SK-N-SH (cell line): ENCODE data around the gene GPR17. TPM values are rescaled to one million over a fixed set of nuclear protein-coding genes. Genes with fewer than 3 reads are reported as not detected.

Experiments used
- CTCF ChIA-PET: fragments of 300-600, 350-600 bp; formaldehyde crosslinking; extraction: SDS; loops from one replicate; lab custom pipeline; 2021; lab: Yijun Ruan, JAX
- POLR2A ChIA-PET: fragments of 350-600 bp; sonication (Branson Sonifier 250); formaldehyde crosslinking; extraction: SDS; loops from one replicate; lab custom pipeline; 2020; ENCODE audit warnings: antibody characterized with exemption, inconsistent platforms; lab: Yijun Ruan, JAX
- DNase-seq: peaks from one replicate; pipeline ENCODE4 v3.0.0; 2012
- H2AFZ ChIP-seq: fragments of 200-600 bp; sonication (generic); 2 replicates; pipeline ENCODE4 v1.8.1; 2016; ENCODE audit warnings: antibody characterized with exemption, mild to moderate bottlenecking, low read depth
- H3F3A ChIP-seq: fragments of 200-600 bp; sonication (generic); replicated peaks from 2 replicates; pipeline ENCODE3; 2016; ENCODE audit warnings: antibody characterized with exemption, mild to moderate bottlenecking; ENCODE audit not compliant: insufficient read depth
- H3K27ac ChIP-seq, 2 experiments: fragments of 200-500 bp in 1 of 2; fragments of 200-600 bp in 1 of 2; sonication (Bioruptor generic) in 1 of 2; sonication (generic), shearing (Covaris generic) in 1 of 2; 2 replicates each; pipeline versions ENCODE4 v1.5.1 to v1.6.1; 2014 to 2016; ENCODE audit warnings: low read depth in 2 of 2, inconsistent platforms in 1 of 2, low read length in 1 of 2, mild to moderate bottlenecking in 1 of 2, mixed read lengths in 1 of 2
- H3K27me3 ChIP-seq: fragments of 200-600 bp; sonication (generic), shearing (Covaris generic); 2 replicates; pipeline ENCODE4 v1.6.1; 2016; ENCODE audit warnings: mixed run types; ENCODE audit not compliant: insufficient read depth
- H3K36me3 ChIP-seq, 2 experiments: fragments of 200-500 bp in 1 of 2; fragments of 200-600 bp in 1 of 2; sonication (Bioruptor generic) in 1 of 2; sonication (generic) in 1 of 2; replicated peaks in 1 of 2; 2 replicates each; pipeline versions ENCODE3 to v1.5.1; 2014 to 2016; ENCODE audit warnings: low read length in 1 of 2, mild to moderate bottlenecking in 1 of 2; ENCODE audit not compliant: insufficient read depth in 2 of 2, control insufficient read depth in 1 of 2
- H3K4me1 ChIP-seq, 2 experiments: fragments of 200-500 bp in 1 of 2; fragments of 200-600 bp in 1 of 2; sonication (Bioruptor generic) in 1 of 2; sonication (generic), shearing (Covaris generic) in 1 of 2; 2 replicates each; pipeline versions ENCODE4 v1.5.1 to v1.6.1; 2014 to 2016; ENCODE audit warnings: low read depth in 1 of 2, low read length in 1 of 2, mixed run types in 1 of 2; ENCODE audit not compliant: insufficient read depth in 2 of 2, control insufficient read depth in 1 of 2
- H3K4me2 ChIP-seq: fragments of 200-600 bp; sonication (generic), shearing (Covaris generic); 2 replicates; pipeline ENCODE4 v1.6.1; 2017; ENCODE audit warnings: mixed run types
- H3K4me3 ChIP-seq, 2 experiments: fragments of 200-500 bp in 1 of 2; fragments of 200-600 bp in 1 of 2; sonication (Bioruptor generic) in 1 of 2; sonication (generic), shearing (Covaris generic) in 1 of 2; 2 replicates each; pipeline versions ENCODE4 v1.5.1 to v1.8.1; 2014 to 2016; ENCODE audit warnings: low read depth in 2 of 2, inconsistent platforms in 1 of 2, low read length in 1 of 2, mild to moderate bottlenecking in 1 of 2, mixed read lengths in 1 of 2, moderate library complexity in 1 of 2
- H3K79me2 ChIP-seq: fragments of 200-600 bp; sonication (generic); 2 replicates; pipeline ENCODE4 v1.8.1; 2017; ENCODE audit warnings: mild to moderate bottlenecking; ENCODE audit not compliant: insufficient read depth
- H3K9ac ChIP-seq: fragments of 200-600 bp; sonication (generic); 2 replicates; pipeline ENCODE4 v1.6.1; 2017; ENCODE audit warnings: mixed run types
- H3K9me2 ChIP-seq: fragments of 200-600 bp; sonication (generic); 2 replicates; pipeline ENCODE4 v1.6.1; 2017; ENCODE audit warnings: mixed run types
- H3K9me3 ChIP-seq: fragments of 200-600 bp; sonication (generic); 2 replicates; pipeline ENCODE4 v1.6.1; 2017; ENCODE audit warnings: mixed run types, mild to moderate bottlenecking, moderate library complexity
- H4K20me1 ChIP-seq: fragments of 200-600 bp; sonication (generic); 2 replicates; pipeline ENCODE4 v1.6.1; 2017; ENCODE audit warnings: mild to moderate bottlenecking, mixed run types; ENCODE audit not compliant: insufficient read depth
- CHD2 ChIP-seq: fragments of 150-350 bp; IDR thresholded peaks from 2 replicates; pipeline ENCODE4 v1.6.1; 2018; ENCODE audit warnings: low read length; ENCODE audit not compliant: partially characterized antibody
- EZH2phosphoT487 ChIP-seq: fragments of 200-600 bp; sonication (generic); IDR thresholded peaks from 2 replicates; pipeline ENCODE4 v1.6.1; 2017; ENCODE audit warnings: low read depth, mixed run types, mild to moderate bottlenecking, antibody characterized with exemption, moderate library complexity, borderline replicate concordance
- GATA2 ChIP-seq: sonication (generic); formaldehyde crosslinking; IDR thresholded peaks from 2 replicates; pipeline ENCODE4 v1.5.0; 2020; ENCODE audit warnings: mild to moderate bottlenecking, missing genetic modification reagents
- JUND ChIP-seq: IDR thresholded peaks from 2 replicates; pipeline ENCODE4 v1.4.0; 2012
- RAD21 ChIP-seq: IDR thresholded peaks from 2 replicates; pipeline ENCODE4 v1.6.1; 2012; ENCODE audit warnings: mild to moderate bottlenecking, low read length
- RCOR1 ChIP-seq: fragments of 150-350 bp; IDR thresholded peaks from 2 replicates; pipeline ENCODE4 v1.6.1; 2017; ENCODE audit warnings: antibody characterized with exemption, low read length
- RFX5 ChIP-seq: IDR thresholded peaks from 2 replicates; pipeline ENCODE4 v1.6.1; 2012; ENCODE audit warnings: mild to moderate bottlenecking, improper control_type of control experiment, low read length
- RXRA ChIP-seq: IDR thresholded peaks from 2 replicates; pipeline ENCODE4 v1.4.0; 2012; ENCODE audit warnings: low read depth, mild to moderate bottlenecking, borderline replicate concordance
- SIN3A ChIP-seq: IDR thresholded peaks from 2 replicates; pipeline ENCODE4 v1.6.1; 2012; ENCODE audit warnings: low read depth, mild to moderate bottlenecking, low read length, moderate library complexity, borderline replicate concordance
- TAF1 ChIP-seq: IDR thresholded peaks from 2 replicates; pipeline ENCODE4 v1.6.1; 2012; ENCODE audit warnings: low read depth, mild to moderate bottlenecking, low read length, moderate library complexity, borderline replicate concordance
- YY1 ChIP-seq: IDR thresholded peaks from 2 replicates; pipeline ENCODE4 v1.4.0; 2012; ENCODE audit warnings: low read depth, mild to moderate bottlenecking
- WGBS: methylation state at CpG from one replicate; pipeline ENCODE4 v1.1.6; 2017; ENCODE audit warnings: low lambda C conversion rate; 5-methylcytosine and 5-hydroxymethylcytosine counted together
- polyA plus RNA-seq, 3 experiments: library from polyadenylated mRNA; depleted of rRNA; stranded (reverse); fragments of >200 nt; gene quantifications; 2 replicates each; pipeline ENCODE4 v1.2.3, GENCODE V29; 2012
- TF ChIP-seq, protein P1 (sequence below): fragments of 150-350 bp; IDR thresholded peaks from 2 replicates; pipeline ENCODE4 v1.6.1; 2017; ENCODE audit warnings: antibody characterized with exemption, low read length, low read depth, borderline replicate concordance
- TF ChIP-seq, protein P2 (sequence below): IDR thresholded peaks from 2 replicates; pipeline ENCODE4; 2012

Gene GPR17
- polyA plus RNA-seq, 1 of the 3 experiments (the other 2 are of a cell fraction): 0.03 TPM

GRCh38 chr2:127690696-127691095 is 44.7 kb downstream of the GPR17 start:
- H3K9me3 ChIP-seq: 0 out of 2 replicates have a peak, but pooled peaks cover 9% of the 10 kb centered on the region
- CTCF ChIA-PET: interaction anchor here (1.2 kb wide), 1 partner anchor 100 kb away, joined by 3 read pairs; no protein-coding TSS in a partner anchor
- H3K4me1 ChIP-seq: peaks cover 0 to 2% of the 10 kb centered on the region in 2 experiments; a peak in 1 of 4 replicates
- no peaks in the 10 kb centered on the region for H3K36me3 ChIP-seq
- H3K4me2 ChIP-seq: no peak overlapping the region
- 18% methylated on average over 2 of the region's 2 CpGs for WGBS
- H3K9me2 ChIP-seq: no peaks in the 10 kb centered on the region
- H3K27me3 ChIP-seq: no peaks in the 10 kb centered on the region
- no peaks in the 10 kb centered on the region for H4K20me1 ChIP-seq
- H3K9ac ChIP-seq: no peak overlapping the region
- H3F3A ChIP-seq: no peaks in the 10 kb centered on the region
- POLR2A ChIA-PET: no interaction called here
- TF ChIP-seq, protein P1, sequence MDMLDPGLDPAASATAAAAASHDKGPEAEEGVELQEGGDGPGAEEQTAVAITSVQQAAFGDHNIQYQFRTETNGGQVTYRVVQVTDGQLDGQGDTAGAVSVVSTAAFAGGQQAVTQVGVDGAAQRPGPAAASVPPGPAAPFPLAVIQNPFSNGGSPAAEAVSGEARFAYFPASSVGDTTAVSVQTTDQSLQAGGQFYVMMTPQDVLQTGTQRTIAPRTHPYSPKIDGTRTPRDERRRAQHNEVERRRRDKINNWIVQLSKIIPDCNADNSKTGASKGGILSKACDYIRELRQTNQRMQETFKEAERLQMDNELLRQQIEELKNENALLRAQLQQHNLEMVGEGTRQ: no peak
- no peak for TF ChIP-seq RXRA
- TF ChIP-seq EZH2phosphoT487: no peak
- no peak for TF ChIP-seq RFX5
- TF ChIP-seq SIN3A: no peak
- TF ChIP-seq, protein P2, sequence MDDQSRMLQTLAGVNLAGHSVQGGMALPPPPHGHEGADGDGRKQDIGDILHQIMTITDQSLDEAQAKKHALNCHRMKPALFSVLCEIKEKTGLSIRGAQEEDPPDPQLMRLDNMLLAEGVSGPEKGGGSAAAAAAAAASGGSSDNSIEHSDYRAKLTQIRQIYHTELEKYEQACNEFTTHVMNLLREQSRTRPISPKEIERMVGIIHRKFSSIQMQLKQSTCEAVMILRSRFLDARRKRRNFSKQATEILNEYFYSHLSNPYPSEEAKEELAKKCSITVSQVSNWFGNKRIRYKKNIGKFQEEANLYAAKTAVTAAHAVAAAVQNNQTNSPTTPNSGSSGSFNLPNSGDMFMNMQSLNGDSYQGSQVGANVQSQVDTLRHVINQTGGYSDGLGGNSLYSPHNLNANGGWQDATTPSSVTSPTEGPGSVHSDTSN: no peak
- no peak for TF ChIP-seq TAF1
- TF ChIP-seq GATA2 (CRISPR knock-in tag): no peak
- TF ChIP-seq RAD21: no peak
- no peak for TF ChIP-seq JUND
- no peak for DNase-seq
- H3K79me2 ChIP-seq: no peaks in the 10 kb centered on the region
- H3K27ac ChIP-seq: no peak overlapping the region
- no peak overlapping the region for H2AFZ ChIP-seq
- no peak overlapping the region for H3K4me3 ChIP-seq

- H3K36me3 ChIP-seq: no peaks in the 10 kb centered on the region
- no peak for DNase-seq
- no peaks in the 10 kb centered on the region for H3K79me2 ChIP-seq
- H3K9ac ChIP-seq: no peak overlapping the region
- H2AFZ ChIP-seq: peak overlapping the region; percentile 76; the same call in 1 of the 2 replicates
- POLR2A ChIA-PET: no interaction called here
- H3K4me2 ChIP-seq: no peak overlapping the region
- no peak overlapping the region for H3K4me3 ChIP-seq
- CTCF ChIA-PET: interaction anchor here (0.7 to 2.5 kb wide), 11 partner anchors 10 to 547 kb away, joined by 3 to 15 read pairs (median 3); partner anchors contain the start of gene LIMS2
- H3F3A ChIP-seq: no peaks in the 10 kb centered on the region
- H3K27ac ChIP-seq: no peak overlapping the region
- TF ChIP-seq, protein P2: no peak
- TF ChIP-seq CHD2 (no peak), RCOR1 (no peak), GATA2 (CRISPR knock-in tag) (no peak), YY1 (no peak)
- TF ChIP-seq, all 33 proteins: peak for 0
- peaks cover 0 to 6% of the 10 kb centered on the region in 2 experiments; a peak in 1 of 4 replicates for H3K4me1 ChIP-seq
- no peaks in the 10 kb centered on the region for H3K9me3 ChIP-seq
- WGBS: 94% methylated on average over 9 of the region's 9 CpGs
- H4K20me1 ChIP-seq: no peaks in the 10 kb centered on the region
- no peaks in the 10 kb centered on the region for H3K27me3 ChIP-seq
- H3K9me2 ChIP-seq: no peaks in the 10 kb centered on the region
Observed at GRCh38 chr2:127694986-127695385, 49.0 kb downstream of the GPR17 start.
